ENCODE data around the gene ITIH4. TPM values are rescaled to one million over a fixed set of nuclear protein-coding genes. Genes with fewer than 3 reads are reported as not detected.

Gene ITIH4
- polyA plus RNA-seq, 3 donors: 0.59 to 47.7 TPM; not detected in 1

- Histone ChIP-seq H3K4me3 (replicated peaks in 1 of 3; ENCODE audit: low read depth in 2 of 3, low read length in 3 of 3) (no peak overlapping the region), H3K4me1 (ENCODE audit: control insufficient read depth in 1 of 2, insufficient read depth in 2 of 2, low read length in 2 of 2) (peaks cover 10 to 20% of the 10 kb centered on the region in 2 donors), H3K36me3 (replicated peaks in 1 of 2; ENCODE audit: control insufficient read depth in 1 of 2, insufficient read depth in 2 of 2, low read length in 2 of 2) (no peaks in the 10 kb centered on the region), H3K27ac (ENCODE audit: low read depth in 1 of 2, low read length in 2 of 2) (no peak overlapping the region), H3K79me2 (ENCODE audit: insufficient read depth, low read length) (no peaks in the 10 kb centered on the region), H3K4me2 (replicated peaks; ENCODE audit: extremely low read depth, low read length, poor library complexity, severe bottlenecking) (no peak overlapping the region), H3K9ac (ENCODE audit: insufficient read depth, low read length, poor library complexity, severe bottlenecking) (no peak overlapping the region), H3K9me3 (replicated peaks in 1 of 2; ENCODE audit: control insufficient read depth in 1 of 2, insufficient read depth in 1 of 2, low read length in 2 of 2) (no peaks in the 10 kb centered on the region), H4K20me1 (ENCODE audit: insufficient read depth, low read length) (no peaks in the 10 kb centered on the region), H2AFZ (ENCODE audit: insufficient read depth, low read depth, low read length, poor library complexity, severe bottlenecking) (no peak overlapping the region), H3K27me3 (ENCODE audit: control insufficient read depth in 2 of 2, insufficient read depth in 2 of 2, low read length in 2 of 2) (no peaks in the 10 kb centered on the region)
- Mint-ChIP-seq H3K27ac (no peak overlapping the region), H3K4me1 (peaks cover 23% of the 10 kb centered on the region), H3K36me3 (no peaks in the 10 kb centered on the region), H3K27me3 (ENCODE audit: low read depth in 3 of 3) (peaks cover 7 to 16% (median 9%) of the 10 kb centered on the region in 3 donors), H3K9me3 (peaks cover 0 to 2% (median 0%) of the 10 kb centered on the region in 7 donors), H3K4me3 (no peak overlapping the region)
- TF ChIP-seq CTCF (IDR thresholded peaks at IDR 0.05): no peak
- no peak for DNase-seq
- intact Hi-C loops (cut with micrococcal nuclease): loop anchor here in 1 of 2 donors (5.0 kb wide), 1 partner anchor 38 kb away; no protein-coding TSS in a partner anchor
- WGBS (ENCODE audit: insufficient coverage): no CpG with 5 or more reads among the region's 5 CpGs
Observed at GRCh38 chr3:52784931-52785590, 45.4 kb downstream of the ITIH4 start.

- H3K4me1 ChIP-seq (ENCODE audit: control insufficient read depth in 1 of 2, insufficient read depth in 2 of 2, low read length in 2 of 2): peaks cover 19 to 30% of the 10 kb centered on the region in 2 donors
- peaks cover 5 to 16% (median 7%) of the 10 kb centered on the region in 3 donors for H3K27me3 Mint-ChIP-seq (ENCODE audit: low read depth in 3 of 3)
- intact Hi-C loops (cut with micrococcal nuclease): loop anchor here in 1 of 2 donors (5.0 kb wide), 1 partner anchor 37 kb away; no protein-coding TSS in a partner anchor
- TF ChIP-seq CTCF (IDR thresholded peaks at IDR 0.05): no peak
- H3K27me3 ChIP-seq (ENCODE audit: control insufficient read depth in 2 of 2, insufficient read depth in 2 of 2, low read length in 2 of 2): no peaks in the 10 kb centered on the region
- 95% methylated on average over 18 of the region's 18 CpGs for WGBS (ENCODE audit: insufficient coverage)
- H3K9me3 ChIP-seq (replicated peaks in 1 of 2; ENCODE audit: control insufficient read depth in 1 of 2, insufficient read depth in 1 of 2, low read length in 2 of 2): no peaks in the 10 kb centered on the region
- H3K4me3 ChIP-seq (replicated peaks in 1 of 3; ENCODE audit: low read depth in 2 of 3, low read length in 3 of 3): no peak overlapping the region
- H3K36me3 Mint-ChIP-seq: no peaks in the 10 kb centered on the region
- H3K4me3 Mint-ChIP-seq: no peak overlapping the region
- no peak for DNase-seq
- peaks cover 0 to 2% (median 0%) of the 10 kb centered on the region in 7 donors for H3K9me3 Mint-ChIP-seq
- H3K36me3 ChIP-seq (replicated peaks in 1 of 2; ENCODE audit: control insufficient read depth in 1 of 2, insufficient read depth in 2 of 2, low read length in 2 of 2): no peaks in the 10 kb centered on the region
- no peaks in the 10 kb centered on the region for H4K20me1 ChIP-seq (ENCODE audit: insufficient read depth, low read length)
- no peak overlapping the region for H3K27ac ChIP-seq (ENCODE audit: low read depth in 1 of 2, low read length in 2 of 2)
- no peaks in the 10 kb centered on the region for H3K79me2 ChIP-seq (ENCODE audit: insufficient read depth, low read length)
- H3K9ac ChIP-seq (ENCODE audit: insufficient read depth, low read length, poor library complexity, severe bottlenecking): no peak overlapping the region
- H3K4me1 Mint-ChIP-seq: peaks cover 32% of the 10 kb centered on the region
- H3K4me2 ChIP-seq (replicated peaks; ENCODE audit: extremely low read depth, low read length, poor library complexity, severe bottlenecking): no peak overlapping the region
- peak overlapping the region in 1 of 7 donors; percentile 57 for H3K27ac Mint-ChIP-seq
- no peak overlapping the region for H2AFZ ChIP-seq (ENCODE audit: insufficient read depth, low read depth, low read length, poor library complexity, severe bottlenecking)
Observed at GRCh38 chr3:52784021-52784621, 46.4 kb downstream of the ITIH4 start.
